Adipocyte (in vitro differentiated cells): ENCODE data around the gene C1QA.
A peak's percentile ranks its signal among the peaks of the same experiment; 100 is the strongest.
"Not testable (repeated sequence)": the region's sequence is repeated elsewhere in the genome, so short reads cannot be mapped to it uniquely, and the experiment has no call there.

Source experiments
- DNase-seq: peaks from one replicate; pipeline ENCODE4 v3.0.0-alpha.2; 2015; ENCODE audit warnings: low read depth
- H3K27me3 ChIP-seq: replicated peaks from 2 replicates; pipeline ENCODE4 v1.7.0; 2013; ENCODE audit warnings: mild to moderate bottlenecking, low read length, moderate library complexity; ENCODE audit not compliant: control insufficient read depth, insufficient read depth
- H3K36me3 ChIP-seq: 2 replicates; pipeline ENCODE4 v1.7.0; 2013; ENCODE audit warnings: low read length, mild to moderate bottlenecking, moderate library complexity; ENCODE audit not compliant: control insufficient read depth, insufficient read depth, severe bottlenecking
- H3K4me1 ChIP-seq: 2 replicates; pipeline ENCODE4 v1.7.0; 2013; ENCODE audit warnings: mild to moderate bottlenecking, low read length, moderate library complexity; ENCODE audit not compliant: control insufficient read depth, insufficient read depth
- H3K4me3 ChIP-seq: 2 replicates; pipeline ENCODE4 v1.7.0; 2013; ENCODE audit warnings: mild to moderate bottlenecking, low read length, moderate library complexity
- H3K9ac ChIP-seq: 2 replicates; pipeline ENCODE4 v1.7.0; 2013; ENCODE audit warnings: mild to moderate bottlenecking, low read length, moderate library complexity
- H3K9me3 ChIP-seq: 2 replicates; pipeline ENCODE4 v1.7.0; 2013; ENCODE audit warnings: mild to moderate bottlenecking, low read length, moderate library complexity; ENCODE audit not compliant: control insufficient read depth

The C1QA gene

GRCh38 chr1:22661880-22662279 is 25.5 kb downstream of the C1QA start:
- no peaks in the 10 kb centered on the region for H3K9me3 ChIP-seq
- no peaks in the 10 kb centered on the region for H3K36me3 ChIP-seq
- H3K9ac ChIP-seq = no peak overlapping the region
- H3K27me3 ChIP-seq = peaks cover 82% of the 10 kb centered on the region
- no peak overlapping the region for H3K4me3 ChIP-seq
- DNase-seq = no peak
- H3K4me1 ChIP-seq = no peaks in the 10 kb centered on the region

GRCh38 chr1:22662318-22662717 is 25.9 kb downstream of the C1QA start:
- H3K4me3 ChIP-seq = no peak overlapping the region
- no peak overlapping the region for H3K9ac ChIP-seq
- peaks cover 85% of the 10 kb centered on the region for H3K27me3 ChIP-seq
- H3K9me3 ChIP-seq = no peaks in the 10 kb centered on the region
- no peak for DNase-seq
- H3K4me1 ChIP-seq = no peaks in the 10 kb centered on the region
- H3K36me3 ChIP-seq = no peaks in the 10 kb centered on the region

GRCh38 chr1:22662986-22663408 is 26.6 kb downstream of the C1QA start:
- Histone ChIP-seq H3K9ac (no peak overlapping the region), H3K4me3 (no peak overlapping the region), H3K27me3 (peaks cover 90% of the 10 kb centered on the region), H3K36me3 (no peaks in the 10 kb centered on the region), H3K4me1 (no peaks in the 10 kb centered on the region), H3K9me3 (no peaks in the 10 kb centered on the region)
- no peak for DNase-seq

- H3K27me3 ChIP-seq = peaks cover 91% of the 10 kb centered on the region
- DNase-seq = peak; percentile 43
Measured at GRCh38 chr1:22665752-22666151, 29.3 kb downstream of the C1QA start.

GRCh38 chr1:22666412-22666811 is 30.0 kb downstream of the C1QA start:
- H3K27me3 ChIP-seq = peaks cover 91% of the 10 kb centered on the region
- no peak for DNase-seq
- no peaks in the 10 kb centered on the region for H3K36me3 ChIP-seq
- H3K9me3 ChIP-seq = no peaks in the 10 kb centered on the region
- H3K4me1 ChIP-seq = no peaks in the 10 kb centered on the region
- no peak overlapping the region for H3K9ac ChIP-seq
- no peak overlapping the region for H3K4me3 ChIP-seq

More at GRCh38 chr1:22665752-22666151, 29.3 kb downstream of the C1QA start:
- Histone ChIP-seq H3K36me3 (no peaks in the 10 kb centered on the region), H3K9me3 (no peaks in the 10 kb centered on the region), H3K4me1 (no peaks in the 10 kb centered on the region), H3K4me3 (no peak overlapping the region), H3K9ac (no peak overlapping the region)

- H3K9ac ChIP-seq, H3K4me3 ChIP-seq, DNase-seq, H3K9me3 ChIP-seq, H3K36me3 ChIP-seq, H3K4me1 ChIP-seq: not testable (repeated sequence)
- H3K27me3 ChIP-seq = peaks cover 89% of the 10 kb centered on the region
Measured at GRCh38 chr1:22668840-22669239, 32.4 kb downstream of the C1QA start.

GRCh38 chr1:22670352-22670975 is 34.0 kb downstream of the C1QA start:
- Histone ChIP-seq H3K9me3 (no peaks in the 10 kb centered on the region), H3K36me3 (no peaks in the 10 kb centered on the region), H3K27me3 (peaks cover 73% of the 10 kb centered on the region), H3K4me1 (no peaks in the 10 kb centered on the region), H3K4me3 (no peak overlapping the region), H3K9ac (no peak overlapping the region)
- DNase-seq = no peak

- no peaks in the 10 kb centered on the region for H3K9me3 ChIP-seq
- no peak overlapping the region for H3K4me3 ChIP-seq
- H3K27me3 ChIP-seq = peaks cover 62% of the 10 kb centered on the region
- H3K9ac ChIP-seq = no peak overlapping the region
- no peak for DNase-seq
- H3K36me3 ChIP-seq = no peaks in the 10 kb centered on the region
- H3K4me1 ChIP-seq = peaks cover 8% of the 10 kb centered on the region
Measured at GRCh38 chr1:22671999-22672398, 35.6 kb downstream of the C1QA start.

- peaks cover 49% of the 10 kb centered on the region for H3K27me3 ChIP-seq
- H3K4me1 ChIP-seq = peaks cover 8% of the 10 kb centered on the region
- peak; percentile 69 for DNase-seq
- no peak overlapping the region for H3K9ac ChIP-seq
- no peak overlapping the region for H3K4me3 ChIP-seq
- no peaks in the 10 kb centered on the region for H3K36me3 ChIP-seq
- no peaks in the 10 kb centered on the region for H3K9me3 ChIP-seq
Measured at GRCh38 chr1:22673486-22674409, 37.3 kb downstream of the C1QA start.

GRCh38 chr1:22674410-22674749 is 38.0 kb downstream of the C1QA start:
- H3K9ac ChIP-seq = no peak overlapping the region
- no peak overlapping the region for H3K4me3 ChIP-seq
- H3K36me3 ChIP-seq = no peaks in the 10 kb centered on the region
- H3K27me3 ChIP-seq = peaks cover 43% of the 10 kb centered on the region
- no peaks in the 10 kb centered on the region for H3K9me3 ChIP-seq
- H3K4me1 ChIP-seq = peaks cover 8% of the 10 kb centered on the region
- DNase-seq = no peak

- peaks cover 33% of the 10 kb centered on the region for H3K27me3 ChIP-seq
- not testable (repeated sequence) for H3K36me3 ChIP-seq, H3K4me3 ChIP-seq, DNase-seq, H3K9me3 ChIP-seq, H3K4me1 ChIP-seq, H3K9ac ChIP-seq
Measured at GRCh38 chr1:22676151-22676550, 39.7 kb downstream of the C1QA start.
